Measurements from ENCODE around the gene RAD51B.

GRCh38 chr14:68322940-68323620, 503.5 kb downstream of the RAD51B start:
- no peak for TF ChIP-seq CTCF (IDR thresholded peaks at IDR 0.05)
- TF ChIP-seq POLR2A (IDR thresholded peaks at IDR 0.05): no peak
- no peak for TF ChIP-seq EP300 (IDR thresholded peaks at IDR 0.05; ENCODE audit: low read depth)
